ENCODE data around the gene C10orf62.

The C10orf62 gene

GRCh38 chr10:97585439-97585811 is 4.1 kb upstream of the C10orf62 start:
- H3K36me3 ChIP-seq (ENCODE audit: control insufficient read depth, insufficient read depth, low read length): no peaks in the 10 kb centered on the region; the same call in 1 of the 2 replicates
- H3K9me3 ChIP-seq (ENCODE audit: control insufficient read depth, insufficient read depth, low read length): no peaks in the 10 kb centered on the region
- no peak overlapping the region for H3K27ac ChIP-seq (ENCODE audit: low read length)
- peaks cover 1% of the 10 kb centered on the region; the same call in 1 of the 2 replicates for H3K4me1 ChIP-seq (ENCODE audit: control insufficient read depth, insufficient read depth, low read length)
- DNase-seq (ENCODE audit: low read depth, low spot score): no peak
- H3K4me3 ChIP-seq (ENCODE audit: low read length): no peak overlapping the region
- no peaks in the 10 kb centered on the region for H3K27me3 ChIP-seq (ENCODE audit: control insufficient read depth, insufficient read depth, low read length)
- WGBS (ENCODE audit: insufficient coverage, insufficient read length): no CpG with 5 or more reads among the region's 5 CpGs

DNA sequence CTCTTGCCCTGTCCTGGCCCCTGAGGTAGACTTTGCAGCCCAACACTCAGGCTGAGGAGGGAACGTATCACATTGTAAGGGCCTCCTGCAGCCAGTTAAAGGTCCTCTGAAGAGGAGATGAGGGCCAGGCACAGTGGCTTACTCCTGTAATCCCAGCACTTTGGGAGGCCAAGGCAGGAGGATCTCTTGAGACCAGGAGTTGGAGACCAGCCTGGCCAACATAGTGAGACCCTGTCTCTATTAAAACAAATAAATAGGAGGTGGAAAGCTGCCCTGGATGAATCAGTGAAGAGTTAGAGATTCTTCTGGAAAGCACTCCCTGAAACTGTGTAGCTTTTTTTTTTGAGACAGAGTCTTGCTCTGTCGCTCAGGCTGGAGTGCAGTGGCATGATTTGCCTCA is 2.3 kb upstream of the C10orf62 start:
- H3K27ac ChIP-seq (ENCODE audit: low read length): no peak overlapping the region
- H3K9me3 ChIP-seq (ENCODE audit: control insufficient read depth, insufficient read depth, low read length): no peaks in the 10 kb centered on the region
- peaks cover 1% of the 10 kb centered on the region; the same call in 1 of the 2 replicates for H3K4me1 ChIP-seq (ENCODE audit: control insufficient read depth, insufficient read depth, low read length)
- H3K36me3 ChIP-seq (ENCODE audit: control insufficient read depth, insufficient read depth, low read length): no peaks in the 10 kb centered on the region; the same call in 1 of the 2 replicates
- DNase-seq (ENCODE audit: low read depth, low spot score): no peak
- H3K27me3 ChIP-seq (ENCODE audit: control insufficient read depth, insufficient read depth, low read length): no peaks in the 10 kb centered on the region
- H3K4me3 ChIP-seq (ENCODE audit: low read length): no peak overlapping the region
- WGBS (ENCODE audit: insufficient coverage, insufficient read length): no CpG with 5 or more reads among the region's 2 CpGs

GRCh38 chr10:97590082-97590747 is 694 bp downstream of the C10orf62 start:
- Histone ChIP-seq H3K27me3 (ENCODE audit: control insufficient read depth, insufficient read depth, low read length) (no peaks in the 10 kb centered on the region), H3K9me3 (ENCODE audit: control insufficient read depth, insufficient read depth, low read length) (no peaks in the 10 kb centered on the region), H3K36me3 (ENCODE audit: control insufficient read depth, insufficient read depth, low read length) (no peaks in the 10 kb centered on the region), H3K4me3 (ENCODE audit: low read length) (no peak overlapping the region; the same call in 1 of the 2 replicates), H3K27ac (ENCODE audit: low read length) (no peak overlapping the region), H3K4me1 (ENCODE audit: control insufficient read depth, insufficient read depth, low read length) (no peaks in the 10 kb centered on the region)
- whole genome bisulfite sequencing (ENCODE audit: insufficient coverage, insufficient read length): no CpG with 5 or more reads among the region's 15 CpGs
- DNase-seq (ENCODE audit: low read depth, low spot score): no peak

GRCh38 chr10:97590748-97591495 is 1.4 kb downstream of the C10orf62 start:
- no peak for DNase-seq (ENCODE audit: low read depth, low spot score)
- H3K4me3 ChIP-seq (ENCODE audit: low read length): no peak overlapping the region; the same call in 1 of the 2 replicates
- no peaks in the 10 kb centered on the region for H3K36me3 ChIP-seq (ENCODE audit: control insufficient read depth, insufficient read depth, low read length)
- WGBS (ENCODE audit: insufficient coverage, insufficient read length): no CpG with 5 or more reads among the region's 5 CpGs
- no peaks in the 10 kb centered on the region for H3K4me1 ChIP-seq (ENCODE audit: control insufficient read depth, insufficient read depth, low read length)
- no peaks in the 10 kb centered on the region for H3K27me3 ChIP-seq (ENCODE audit: control insufficient read depth, insufficient read depth, low read length)
- no peaks in the 10 kb centered on the region for H3K9me3 ChIP-seq (ENCODE audit: control insufficient read depth, insufficient read depth, low read length)
- H3K27ac ChIP-seq (ENCODE audit: low read length): no peak overlapping the region

- Histone ChIP-seq H3K27me3 (ENCODE audit: control insufficient read depth, insufficient read depth, low read length) (no peaks in the 10 kb centered on the region), H3K4me3 (ENCODE audit: low read length) (no peak overlapping the region), H3K36me3 (ENCODE audit: control insufficient read depth, insufficient read depth, low read length) (no peaks in the 10 kb centered on the region), H3K27ac (ENCODE audit: low read length) (no peak overlapping the region), H3K9me3 (ENCODE audit: control insufficient read depth, insufficient read depth, low read length) (no peaks in the 10 kb centered on the region), H3K4me1 (ENCODE audit: control insufficient read depth, insufficient read depth, low read length) (no peaks in the 10 kb centered on the region)
- no peak for DNase-seq (ENCODE audit: low read depth, low spot score)
- no CpG with 5 or more reads among the region's 4 CpGs for WGBS (ENCODE audit: insufficient coverage, insufficient read length)
These were observed 3.9 kb downstream of the C10orf62 start for GRCh38 chr10:97593421-97593820.

- no peaks in the 10 kb centered on the region for H3K4me1 ChIP-seq (ENCODE audit: control insufficient read depth, insufficient read depth, low read length)
- no peaks in the 10 kb centered on the region for H3K9me3 ChIP-seq (ENCODE audit: control insufficient read depth, insufficient read depth, low read length)
- no CpG with 5 or more reads among the region's 10 CpGs for WGBS (ENCODE audit: insufficient coverage, insufficient read length)
- H3K36me3 ChIP-seq (ENCODE audit: control insufficient read depth, insufficient read depth, low read length): no peaks in the 10 kb centered on the region
- no peak for DNase-seq (ENCODE audit: low read depth, low spot score)
- no peak overlapping the region for H3K4me3 ChIP-seq (ENCODE audit: low read length)
- H3K27me3 ChIP-seq (ENCODE audit: control insufficient read depth, insufficient read depth, low read length): no peaks in the 10 kb centered on the region
- H3K27ac ChIP-seq (ENCODE audit: low read length): no peak overlapping the region
These were observed 6.9 kb downstream of the C10orf62 start for GRCh38 chr10:97596101-97597082.

GRCh38 chr10:97597778-97598177 is 8.3 kb downstream of the C10orf62 start:
- no peaks in the 10 kb centered on the region for H3K9me3 ChIP-seq (ENCODE audit: control insufficient read depth, insufficient read depth, low read length)
- DNase-seq (ENCODE audit: low read depth, low spot score): no peak
- H3K4me3 ChIP-seq (ENCODE audit: low read length): no peak overlapping the region
- no CpG with 5 or more reads among the region's 2 CpGs for WGBS (ENCODE audit: insufficient coverage, insufficient read length)
- no peaks in the 10 kb centered on the region for H3K4me1 ChIP-seq (ENCODE audit: control insufficient read depth, insufficient read depth, low read length)
- no peak overlapping the region for H3K27ac ChIP-seq (ENCODE audit: low read length)
- no peaks in the 10 kb centered on the region for H3K36me3 ChIP-seq (ENCODE audit: control insufficient read depth, insufficient read depth, low read length)
- H3K27me3 ChIP-seq (ENCODE audit: control insufficient read depth, insufficient read depth, low read length): no peaks in the 10 kb centered on the region

DNA sequence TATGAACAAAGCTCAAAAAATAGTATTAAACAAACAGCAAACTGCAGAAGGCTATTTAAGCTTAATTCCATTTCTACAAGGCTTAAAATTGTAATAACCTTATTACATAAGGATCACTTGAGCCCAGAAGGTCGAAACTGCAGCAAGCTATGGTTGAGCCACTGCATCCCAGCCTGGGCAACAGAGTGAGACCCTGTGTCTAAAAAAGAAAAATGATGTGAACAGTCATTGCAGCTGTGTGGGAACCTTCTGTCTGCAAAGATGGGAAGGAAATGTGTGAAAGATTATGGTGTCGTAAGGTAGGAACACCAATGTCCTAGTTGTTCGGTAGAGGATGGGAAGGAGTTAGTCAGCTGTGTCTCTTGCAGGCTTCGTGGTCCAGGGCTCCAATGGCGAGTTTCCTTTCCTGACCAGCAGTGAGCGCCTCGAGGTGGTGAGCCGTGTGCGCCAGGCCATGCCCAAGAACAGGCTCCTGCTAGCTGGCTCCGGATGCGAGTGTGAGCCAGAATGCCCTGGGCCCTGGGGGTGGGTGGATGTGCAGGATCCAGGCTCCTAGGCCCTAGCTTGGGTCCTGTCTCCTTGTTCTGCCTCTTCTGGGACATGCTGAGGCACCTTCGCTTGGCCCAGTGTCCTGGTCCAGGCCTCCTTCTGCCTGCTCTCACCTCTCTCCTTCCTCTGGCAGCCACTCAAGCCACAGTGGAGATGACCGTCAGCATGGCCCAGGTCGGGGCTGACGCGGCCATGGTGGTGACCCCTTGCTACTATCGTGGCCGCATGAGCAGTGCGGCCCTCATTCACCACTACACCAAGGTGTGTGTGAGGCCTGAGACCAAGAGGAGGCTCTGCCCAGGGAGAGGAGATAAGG is 9.1 kb downstream of the C10orf62 start:
- WGBS (ENCODE audit: insufficient coverage, insufficient read length): 100% methylated on average over 2 of the region's 19 CpGs
- Histone ChIP-seq H3K36me3 (ENCODE audit: control insufficient read depth, insufficient read depth, low read length) (no peaks in the 10 kb centered on the region), H3K9me3 (ENCODE audit: control insufficient read depth, insufficient read depth, low read length) (no peaks in the 10 kb centered on the region), H3K4me3 (ENCODE audit: low read length) (no peak overlapping the region), H3K27me3 (ENCODE audit: control insufficient read depth, insufficient read depth, low read length) (no peaks in the 10 kb centered on the region), H3K27ac (ENCODE audit: low read length) (no peak overlapping the region), H3K4me1 (ENCODE audit: control insufficient read depth, insufficient read depth, low read length) (no peaks in the 10 kb centered on the region)
- DNase-seq (ENCODE audit: low read depth, low spot score): no peak

- Histone ChIP-seq H3K4me3 (ENCODE audit: low read length) (no peak overlapping the region), H3K27me3 (ENCODE audit: control insufficient read depth, insufficient read depth, low read length) (no peaks in the 10 kb centered on the region), H3K36me3 (ENCODE audit: control insufficient read depth, insufficient read depth, low read length) (no peaks in the 10 kb centered on the region), H3K27ac (ENCODE audit: low read length) (no peak overlapping the region), H3K9me3 (ENCODE audit: control insufficient read depth, insufficient read depth, low read length) (no peaks in the 10 kb centered on the region), H3K4me1 (ENCODE audit: control insufficient read depth, insufficient read depth, low read length) (no peaks in the 10 kb centered on the region)
- no peak for DNase-seq (ENCODE audit: low read depth, low spot score)
- WGBS (ENCODE audit: insufficient coverage, insufficient read length): no CpG with 5 or more reads among the region's 6 CpGs
These were observed 9.7 kb downstream of the C10orf62 start for GRCh38 chr10:97599272-97599619.

All from iPS DF 6.9 (cell line).